Measurements from ENCODE around the gene CA11.

CA11 gene

DNA sequence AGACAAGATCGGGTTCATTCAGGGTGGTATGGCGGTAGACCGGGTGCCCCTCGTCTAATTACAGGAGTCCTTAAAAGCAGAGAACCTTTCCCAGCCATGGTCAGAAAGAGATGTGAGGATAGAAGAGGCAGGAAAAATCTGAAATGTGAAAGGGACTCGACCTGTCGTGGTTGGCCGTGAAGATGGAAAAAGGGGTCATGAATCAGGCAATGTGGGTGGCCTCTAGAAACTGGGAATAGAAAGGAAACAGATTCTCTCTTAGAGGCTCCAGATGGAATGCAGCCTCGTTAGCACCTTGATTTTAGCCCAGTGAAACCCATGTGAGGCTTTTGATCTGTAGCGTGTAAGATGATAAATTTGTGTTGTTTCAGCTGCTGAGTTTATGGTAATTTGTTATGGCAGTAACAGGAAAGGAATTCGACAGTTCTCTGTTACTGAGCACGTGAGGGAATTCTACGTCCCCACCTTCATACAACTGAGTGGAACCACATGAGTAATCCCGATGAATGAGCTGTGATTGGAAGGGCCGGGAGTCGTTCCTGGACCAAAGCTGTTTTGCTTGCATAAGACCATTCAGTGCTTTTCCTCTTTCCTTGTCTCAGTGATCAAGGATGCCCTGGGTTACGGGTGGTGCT is 11.0 kb upstream of the CA11 start:
- H4K20me1 ChIP-seq (ENCODE audit: insufficient read depth, low read length): no peaks in the 10 kb centered on the region
- no peak for TF ChIP-seq EZH2 (IDR thresholded peaks at IDR 0.05; ENCODE audit: borderline replicate concordance, low read length)
- TF ChIP-seq, protein P1, sequence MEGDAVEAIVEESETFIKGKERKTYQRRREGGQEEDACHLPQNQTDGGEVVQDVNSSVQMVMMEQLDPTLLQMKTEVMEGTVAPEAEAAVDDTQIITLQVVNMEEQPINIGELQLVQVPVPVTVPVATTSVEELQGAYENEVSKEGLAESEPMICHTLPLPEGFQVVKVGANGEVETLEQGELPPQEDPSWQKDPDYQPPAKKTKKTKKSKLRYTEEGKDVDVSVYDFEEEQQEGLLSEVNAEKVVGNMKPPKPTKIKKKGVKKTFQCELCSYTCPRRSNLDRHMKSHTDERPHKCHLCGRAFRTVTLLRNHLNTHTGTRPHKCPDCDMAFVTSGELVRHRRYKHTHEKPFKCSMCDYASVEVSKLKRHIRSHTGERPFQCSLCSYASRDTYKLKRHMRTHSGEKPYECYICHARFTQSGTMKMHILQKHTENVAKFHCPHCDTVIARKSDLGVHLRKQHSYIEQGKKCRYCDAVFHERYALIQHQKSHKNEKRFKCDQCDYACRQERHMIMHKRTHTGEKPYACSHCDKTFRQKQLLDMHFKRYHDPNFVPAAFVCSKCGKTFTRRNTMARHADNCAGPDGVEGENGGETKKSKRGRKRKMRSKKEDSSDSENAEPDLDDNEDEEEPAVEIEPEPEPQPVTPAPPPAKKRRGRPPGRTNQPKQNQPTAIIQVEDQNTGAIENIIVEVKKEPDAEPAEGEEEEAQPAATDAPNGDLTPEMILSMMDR (IDR thresholded peaks at IDR 0.05; ENCODE audit: low read length): no peak
- H3K9me2 ChIP-seq (ENCODE audit: low read depth, low read length): no peaks in the 10 kb centered on the region
- no peaks in the 10 kb centered on the region for H3K9me3 ChIP-seq (ENCODE audit: low read length)
- H3K27ac ChIP-seq (ENCODE audit: low read depth, low read length, poor library complexity, severe bottlenecking): no peak overlapping the region
- no peaks in the 10 kb centered on the region for H3K79me2 ChIP-seq (ENCODE audit: insufficient read depth, low read length)
- H3K4me1 ChIP-seq (ENCODE audit: insufficient read depth, low read length, severe bottlenecking): peaks cover 13% of the 10 kb centered on the region
- no peak overlapping the region for H2AFZ ChIP-seq (ENCODE audit: low read length)
- H3K4me3 ChIP-seq (ENCODE audit: low read depth, low read length, poor library complexity, severe bottlenecking): no peak overlapping the region
- H3K36me3 ChIP-seq (ENCODE audit: insufficient read depth, low read length): no peaks in the 10 kb centered on the region
- H3K27me3 ChIP-seq (ENCODE audit: insufficient read depth, low read length): no peaks in the 10 kb centered on the region
- H3F3A ChIP-seq (ENCODE audit: insufficient read depth, low read length): no peaks in the 10 kb centered on the region
- no peak overlapping the region for H3K9ac ChIP-seq (ENCODE audit: low read length)
- no peak overlapping the region for H3K4me2 ChIP-seq (ENCODE audit: low read length)

DNA sequence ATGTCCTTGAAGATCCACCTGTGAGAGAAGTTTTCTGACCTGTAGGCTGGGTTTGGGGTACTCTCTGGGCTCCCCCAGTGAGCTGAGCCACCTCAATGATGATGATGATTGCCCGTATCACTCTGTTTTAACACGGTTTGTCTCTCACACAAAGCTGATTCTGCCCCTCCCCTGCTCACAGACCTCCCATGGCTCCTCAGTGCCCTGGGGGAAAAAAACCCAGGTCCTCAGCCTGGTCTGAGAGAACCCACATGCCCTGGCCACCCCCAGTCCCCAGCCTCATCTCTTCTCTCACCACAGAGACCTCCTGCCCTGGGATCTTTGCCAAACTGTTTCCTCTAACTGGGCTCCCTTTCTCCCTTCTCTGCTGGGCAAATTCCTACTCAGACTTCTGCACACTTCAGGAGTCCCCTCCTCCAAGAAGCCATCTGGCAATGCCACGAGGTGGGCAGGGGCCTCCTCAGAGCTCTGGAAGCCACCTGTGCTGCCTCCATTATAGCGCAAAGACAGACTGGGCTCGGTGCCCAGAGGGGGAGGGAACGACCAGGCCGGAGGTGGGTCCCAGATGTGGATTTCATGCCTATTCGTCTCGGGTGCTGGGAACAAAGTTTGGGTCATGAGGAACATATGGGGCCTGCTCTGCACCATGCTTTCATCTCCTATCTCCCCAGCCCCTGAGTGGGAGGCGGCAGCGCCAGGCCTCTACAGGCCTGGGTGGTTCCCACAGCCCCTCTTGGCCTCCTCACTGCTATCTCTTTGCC is 8.5 kb upstream of the CA11 start:
- Histone ChIP-seq H3K9me2 (ENCODE audit: low read depth, low read length) (no peaks in the 10 kb centered on the region), H3K27ac (ENCODE audit: low read depth, low read length, poor library complexity, severe bottlenecking) (no peak overlapping the region), H3K9me3 (ENCODE audit: low read length) (no peaks in the 10 kb centered on the region), H3K4me2 (ENCODE audit: low read length) (no peak overlapping the region), H3K9ac (ENCODE audit: low read length) (no peak overlapping the region), H2AFZ (ENCODE audit: low read length) (no peak overlapping the region), H3K4me1 (ENCODE audit: insufficient read depth, low read length, severe bottlenecking) (peaks cover 22% of the 10 kb centered on the region), H3F3A (ENCODE audit: insufficient read depth, low read length) (no peaks in the 10 kb centered on the region), H4K20me1 (ENCODE audit: insufficient read depth, low read length) (no peaks in the 10 kb centered on the region), H3K79me2 (ENCODE audit: insufficient read depth, low read length) (no peaks in the 10 kb centered on the region), H3K36me3 (ENCODE audit: insufficient read depth, low read length) (no peaks in the 10 kb centered on the region), H3K27me3 (ENCODE audit: insufficient read depth, low read length) (no peaks in the 10 kb centered on the region), H3K4me3 (ENCODE audit: low read depth, low read length, poor library complexity, severe bottlenecking) (no peak overlapping the region)
- TF ChIP-seq EZH2 (IDR thresholded peaks at IDR 0.05; ENCODE audit: borderline replicate concordance, low read length): no peak
- TF ChIP-seq, protein P1 (IDR thresholded peaks at IDR 0.05; ENCODE audit: low read length): no peak

DNA sequence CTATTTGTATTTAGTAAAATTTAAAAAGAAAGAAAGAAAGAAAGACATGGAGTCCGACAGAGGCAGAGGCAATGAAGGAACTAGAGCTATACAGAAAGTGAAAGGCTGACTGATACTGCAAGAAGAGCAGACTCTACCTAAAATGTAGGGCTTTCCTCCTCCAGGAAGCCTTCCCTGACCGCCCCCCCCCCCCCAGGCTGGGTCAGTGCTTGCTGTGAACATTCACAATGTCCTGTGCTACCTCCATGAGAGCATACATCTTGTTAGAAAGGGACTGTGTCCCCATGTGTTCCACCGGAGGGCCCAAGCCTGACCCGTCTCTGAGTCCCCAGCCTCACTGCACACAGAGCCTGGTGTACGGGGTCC is 5.7 kb upstream of the CA11 start:
- TF ChIP-seq EZH2 (IDR thresholded peaks at IDR 0.05; ENCODE audit: borderline replicate concordance, low read length): no peak
- TF ChIP-seq, protein P1 (IDR thresholded peaks at IDR 0.05; ENCODE audit: low read length): no peak
- H3K9ac ChIP-seq (ENCODE audit: low read length): no peak overlapping the region
- H3K9me3 ChIP-seq (ENCODE audit: low read length): no peaks in the 10 kb centered on the region
- H3K36me3 ChIP-seq (ENCODE audit: insufficient read depth, low read length): no peaks in the 10 kb centered on the region
- no peaks in the 10 kb centered on the region for H3F3A ChIP-seq (ENCODE audit: insufficient read depth, low read length)
- no peak overlapping the region for H3K4me3 ChIP-seq (ENCODE audit: low read depth, low read length, poor library complexity, severe bottlenecking)
- peaks cover 35% of the 10 kb centered on the region for H3K4me1 ChIP-seq (ENCODE audit: insufficient read depth, low read length, severe bottlenecking)
- H3K4me2 ChIP-seq (ENCODE audit: low read length): no peak overlapping the region
- no peaks in the 10 kb centered on the region for H3K9me2 ChIP-seq (ENCODE audit: low read depth, low read length)
- no peaks in the 10 kb centered on the region for H3K79me2 ChIP-seq (ENCODE audit: insufficient read depth, low read length)
- no peak overlapping the region for H3K27ac ChIP-seq (ENCODE audit: low read depth, low read length, poor library complexity, severe bottlenecking)
- no peaks in the 10 kb centered on the region for H3K27me3 ChIP-seq (ENCODE audit: insufficient read depth, low read length)
- H4K20me1 ChIP-seq (ENCODE audit: insufficient read depth, low read length): no peaks in the 10 kb centered on the region
- H2AFZ ChIP-seq (ENCODE audit: low read length): no peak overlapping the region

Measured in OCI-LY1 (cell line).